Fibroblast of pulmonary artery (primary cell): ENCODE measurements around the gene ZNF593.

Experiments
- DNase-seq: peaks from one replicate; pipeline ENCODE4 v3.0.0-alpha.2; 2010; ENCODE audit warnings: low read depth
- H3K4me3 ChIP-seq: replicated peaks from 2 replicates; pipeline ENCODE4 v1.5.1; 2011; ENCODE audit warnings: low read depth, mild to moderate bottlenecking, control low read depth, low read length, moderate library complexity
- TF ChIP-seq, protein P1 (sequence below): IDR thresholded peaks from 2 replicates; pipeline ENCODE4 v1.5.1; 2011; ENCODE audit warnings: mild to moderate bottlenecking, control low read depth, low read length, inconsistent platforms; ENCODE audit errors: missing control alignments

The ZNF593 gene

DNA sequence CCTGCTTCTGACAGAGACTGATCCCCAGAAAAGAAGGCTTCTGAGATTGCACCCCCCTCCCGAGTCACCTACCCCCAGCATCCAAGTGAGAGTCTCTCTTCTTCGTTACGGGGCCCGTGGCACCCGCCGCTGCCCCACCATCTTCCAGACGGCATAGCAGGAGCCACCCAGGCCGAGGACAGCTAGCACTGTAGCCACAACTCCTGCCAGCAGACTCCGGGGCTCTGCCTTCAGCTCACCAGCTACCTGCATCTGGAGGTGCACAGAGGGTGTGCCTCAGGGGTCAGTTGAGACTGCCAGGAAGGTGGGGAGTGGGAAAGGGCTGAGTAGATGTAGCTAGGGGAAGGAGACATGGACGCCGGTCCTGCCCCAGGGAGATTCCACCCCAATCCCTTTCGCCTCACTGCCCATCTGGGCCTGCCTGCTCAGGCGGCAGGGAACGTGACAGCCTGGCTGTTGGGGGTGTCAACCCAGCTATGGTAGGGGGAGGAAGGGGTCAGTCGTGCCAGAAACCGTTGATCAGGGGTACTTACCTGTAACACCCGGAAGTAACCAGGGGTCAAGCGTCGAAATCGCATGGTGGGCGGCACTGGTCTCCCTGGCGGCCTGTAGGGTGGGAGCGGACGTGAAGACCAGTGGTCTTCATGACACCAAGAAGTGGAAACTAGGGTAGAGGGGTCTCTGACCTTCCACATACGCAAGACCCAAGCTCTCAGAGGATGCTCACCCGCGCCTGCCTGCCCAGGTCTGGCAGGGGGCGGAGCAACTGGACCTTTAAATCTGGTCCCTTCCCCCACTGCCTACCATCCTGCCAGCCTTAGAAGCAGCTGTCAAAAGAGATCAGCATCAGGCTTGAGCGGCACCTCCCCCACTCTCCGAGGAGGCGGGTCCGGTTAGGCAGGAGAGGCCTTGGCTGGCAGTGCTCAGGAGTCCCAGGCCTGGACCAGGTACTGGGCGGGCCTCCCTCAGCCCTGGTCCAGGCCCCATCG lies 1.7 kb downstream of the ZNF593 start, which contains the start of gene ZNF593OS:
Gene ZNF593OS, minus strand, starts transcription at position 749 of the 989 bp plus-strand sequence. Its CDS starts 171 bp downstream, at position 578.
- TF ChIP-seq, protein P1, sequence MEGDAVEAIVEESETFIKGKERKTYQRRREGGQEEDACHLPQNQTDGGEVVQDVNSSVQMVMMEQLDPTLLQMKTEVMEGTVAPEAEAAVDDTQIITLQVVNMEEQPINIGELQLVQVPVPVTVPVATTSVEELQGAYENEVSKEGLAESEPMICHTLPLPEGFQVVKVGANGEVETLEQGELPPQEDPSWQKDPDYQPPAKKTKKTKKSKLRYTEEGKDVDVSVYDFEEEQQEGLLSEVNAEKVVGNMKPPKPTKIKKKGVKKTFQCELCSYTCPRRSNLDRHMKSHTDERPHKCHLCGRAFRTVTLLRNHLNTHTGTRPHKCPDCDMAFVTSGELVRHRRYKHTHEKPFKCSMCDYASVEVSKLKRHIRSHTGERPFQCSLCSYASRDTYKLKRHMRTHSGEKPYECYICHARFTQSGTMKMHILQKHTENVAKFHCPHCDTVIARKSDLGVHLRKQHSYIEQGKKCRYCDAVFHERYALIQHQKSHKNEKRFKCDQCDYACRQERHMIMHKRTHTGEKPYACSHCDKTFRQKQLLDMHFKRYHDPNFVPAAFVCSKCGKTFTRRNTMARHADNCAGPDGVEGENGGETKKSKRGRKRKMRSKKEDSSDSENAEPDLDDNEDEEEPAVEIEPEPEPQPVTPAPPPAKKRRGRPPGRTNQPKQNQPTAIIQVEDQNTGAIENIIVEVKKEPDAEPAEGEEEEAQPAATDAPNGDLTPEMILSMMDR = no peak
- no peak for DNase-seq
- peak within 1 kb of the TSS; percentile 83 for H3K4me3 ChIP-seq

DNA sequence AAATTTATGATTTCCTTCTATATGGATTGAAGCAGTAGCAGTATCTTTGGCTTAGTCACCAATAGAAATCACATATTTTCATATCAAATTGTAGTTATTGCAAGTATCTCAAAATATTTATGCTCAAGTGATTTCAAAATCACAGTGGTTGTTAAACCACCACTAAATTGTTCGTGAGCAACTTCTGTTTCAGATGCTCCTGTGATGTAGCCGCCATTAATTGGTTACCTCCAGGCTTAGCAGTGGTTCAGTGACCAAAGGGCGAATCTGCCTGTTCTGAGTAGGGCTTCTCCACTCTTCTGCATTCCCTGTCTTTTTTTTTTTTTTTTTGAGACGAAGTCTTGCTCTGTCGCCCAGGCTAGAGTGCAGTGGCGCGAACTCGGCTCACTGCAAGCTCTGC lies 5.6 kb downstream of the ZNF593 start:
- no peak for DNase-seq
- TF ChIP-seq, protein P1 = no peak
- no peak overlapping the region for H3K4me3 ChIP-seq

DNA sequence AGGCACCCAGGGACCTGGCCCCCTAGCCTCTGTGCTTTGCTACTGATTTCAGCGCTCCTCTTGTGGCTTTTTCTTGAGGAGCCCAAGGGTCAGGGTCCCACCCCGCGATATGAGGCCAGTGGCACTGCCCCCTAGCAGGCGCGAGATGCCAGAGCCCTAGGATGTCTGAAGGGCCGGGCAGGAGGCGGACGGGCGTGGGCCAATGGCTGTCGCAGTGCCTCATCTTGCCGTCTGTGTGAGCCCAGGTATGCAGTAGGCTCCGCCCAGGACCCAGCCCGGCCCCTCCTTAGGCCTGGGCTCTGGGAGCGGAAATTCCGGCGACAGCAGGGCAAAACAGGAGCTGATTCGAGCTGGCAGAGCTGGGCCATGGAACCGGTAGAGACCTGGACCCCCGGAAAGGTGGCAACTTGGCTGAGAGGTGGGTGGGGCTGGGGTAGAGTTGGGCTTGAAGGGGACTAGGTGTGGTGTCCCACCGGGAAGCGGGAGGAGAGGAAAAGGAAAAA lies 7.5 kb downstream of the ZNF593 start, which contains the start of gene CNKSR1:
Gene CNKSR1, plus strand, starts transcription at position 310 of the 503 bp plus-strand sequence. Its CDS starts 57 bp downstream, at position 367.
- H3K4me3 ChIP-seq = no peak within 1 kb of the TSS
- no peak for DNase-seq
- TF ChIP-seq, protein P1 = no peak

DNA sequence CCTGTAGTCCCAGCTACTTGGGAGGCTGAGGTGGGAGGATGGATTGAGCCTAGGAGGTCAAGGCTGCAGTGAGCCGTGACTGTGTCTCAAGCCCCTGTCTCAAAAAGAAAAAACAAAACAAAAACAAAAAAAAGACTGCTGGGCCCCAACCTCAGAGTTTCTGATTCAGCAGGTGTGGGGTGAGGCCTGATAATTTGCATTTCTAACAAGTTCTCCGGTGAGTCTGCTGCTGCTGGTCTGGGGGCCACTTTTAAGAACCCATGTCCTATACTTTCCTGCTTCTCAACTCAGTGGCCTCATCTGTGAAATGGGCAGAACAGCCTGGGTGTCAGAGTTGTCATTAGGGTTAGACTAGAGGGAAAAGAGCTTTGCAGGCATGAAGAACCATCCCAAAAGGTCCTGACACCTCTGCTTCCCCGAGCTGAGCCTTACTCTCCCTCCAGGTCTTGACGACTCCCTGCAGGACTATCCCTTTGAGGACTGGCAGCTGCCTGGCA lies 10.3 kb downstream of the ZNF593 start:
- no peak overlapping the region for H3K4me3 ChIP-seq
- no peak for DNase-seq
- TF ChIP-seq, protein P1 = no peak

DNA sequence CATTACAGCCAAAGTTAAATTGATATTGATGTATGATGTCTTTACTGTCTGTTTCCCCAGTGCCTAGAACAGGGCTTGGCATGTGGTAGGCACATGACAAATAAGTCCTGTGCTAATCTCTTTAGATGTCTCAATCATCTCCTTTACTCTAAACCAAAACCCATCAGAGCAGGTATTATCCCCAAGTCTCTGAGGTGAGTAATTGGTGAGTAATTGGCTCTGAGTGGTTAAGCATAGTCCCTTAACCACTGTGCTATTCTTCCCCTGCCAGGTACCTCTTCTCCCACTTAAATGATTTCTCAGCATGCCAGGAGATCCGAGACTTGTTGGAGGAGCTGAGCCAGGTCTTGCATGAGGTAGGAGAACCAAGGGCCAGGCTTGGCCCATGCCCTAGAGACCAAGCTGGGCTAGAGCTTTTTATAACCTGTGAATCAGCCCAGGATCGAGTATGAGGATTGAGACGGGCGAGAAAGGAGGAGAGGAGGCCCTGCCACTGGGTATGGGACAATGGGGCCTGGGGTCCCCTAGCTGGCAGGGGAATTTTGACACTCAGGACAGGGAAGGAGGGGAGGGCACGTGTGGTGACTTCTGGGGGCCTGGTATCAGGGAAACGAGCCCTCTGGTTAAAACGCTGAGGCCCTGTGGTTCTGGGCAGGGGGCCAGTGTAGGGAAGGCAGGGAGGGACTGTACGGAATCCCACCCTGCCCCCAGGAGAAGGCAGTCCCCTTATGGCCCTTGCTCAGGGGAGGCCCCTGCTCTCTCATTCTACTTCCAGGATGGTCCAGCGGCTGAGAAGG lies 12.1 kb downstream of the ZNF593 start:
- no peak overlapping the region for H3K4me3 ChIP-seq
- DNase-seq = no peak
- TF ChIP-seq, protein P1 = no peak

DNA sequence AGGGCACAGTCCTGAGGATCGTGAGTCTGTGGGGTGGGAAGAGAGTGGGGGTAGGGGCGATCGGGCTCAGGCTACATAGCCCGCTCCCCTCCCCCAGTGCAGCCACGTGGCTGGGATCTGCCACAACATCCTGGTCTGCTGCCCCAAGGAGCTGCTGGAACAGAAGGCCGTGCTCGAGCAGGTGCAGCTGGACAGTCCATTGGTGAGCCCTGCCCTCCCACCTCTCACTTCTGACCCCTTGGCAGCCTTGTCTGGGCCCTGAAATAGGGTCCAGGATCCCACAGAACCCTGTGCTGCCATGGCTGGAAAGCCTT lies 12.6 kb downstream of the ZNF593 start:
- H3K4me3 ChIP-seq = no peak overlapping the region
- TF ChIP-seq, protein P1 = no peak
- DNase-seq = no peak
